HG03045 (cell line): Measurements from ENCODE around the gene FCSK.
"Not testable (repeated sequence)": the region's sequence is repeated elsewhere in the genome, so short reads cannot be mapped to it uniquely, and the experiment has no call there.

ENCODE experiments used
- ATAC-seq: cut with Tn5 transposase; IDR thresholded peaks from one replicate; pipeline ENCODE4 v1.9.1; 2021; ENCODE audit warnings: mild to moderate bottlenecking, moderate library complexity; ENCODE audit not compliant: unreplicated experiment

Gene FCSK

GRCh38 chr16:70430667-70431536 lies 23.5 kb upstream of the FCSK start:
- ATAC-seq, result peak; percentile 46

DNA sequence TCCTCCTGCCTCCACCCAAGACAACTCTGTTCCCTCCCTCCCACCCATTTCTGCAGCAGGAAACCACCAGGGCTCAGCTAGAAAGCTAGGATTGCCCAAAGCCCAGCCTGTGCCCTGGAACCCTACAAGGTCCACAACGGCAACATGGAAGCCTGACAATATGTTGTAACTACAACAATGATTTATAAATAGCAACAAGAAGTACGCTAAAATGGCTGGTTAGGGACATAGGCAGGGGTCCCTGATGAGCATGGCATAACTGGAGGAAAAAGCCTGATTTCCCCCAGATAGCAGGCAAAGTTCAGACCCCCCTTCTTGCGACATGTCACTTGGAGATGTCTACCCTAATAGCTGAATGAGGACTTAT lies 22.1 kb upstream of the FCSK start:
- no peak for ATAC-seq

- no peak for ATAC-seq
Measured at GRCh38 chr16:70432723-70433457, 21.5 kb upstream of the FCSK start.

GRCh38 chr16:70433458-70434103 lies 20.8 kb upstream of the FCSK start:
- no peak for ATAC-seq

DNA sequence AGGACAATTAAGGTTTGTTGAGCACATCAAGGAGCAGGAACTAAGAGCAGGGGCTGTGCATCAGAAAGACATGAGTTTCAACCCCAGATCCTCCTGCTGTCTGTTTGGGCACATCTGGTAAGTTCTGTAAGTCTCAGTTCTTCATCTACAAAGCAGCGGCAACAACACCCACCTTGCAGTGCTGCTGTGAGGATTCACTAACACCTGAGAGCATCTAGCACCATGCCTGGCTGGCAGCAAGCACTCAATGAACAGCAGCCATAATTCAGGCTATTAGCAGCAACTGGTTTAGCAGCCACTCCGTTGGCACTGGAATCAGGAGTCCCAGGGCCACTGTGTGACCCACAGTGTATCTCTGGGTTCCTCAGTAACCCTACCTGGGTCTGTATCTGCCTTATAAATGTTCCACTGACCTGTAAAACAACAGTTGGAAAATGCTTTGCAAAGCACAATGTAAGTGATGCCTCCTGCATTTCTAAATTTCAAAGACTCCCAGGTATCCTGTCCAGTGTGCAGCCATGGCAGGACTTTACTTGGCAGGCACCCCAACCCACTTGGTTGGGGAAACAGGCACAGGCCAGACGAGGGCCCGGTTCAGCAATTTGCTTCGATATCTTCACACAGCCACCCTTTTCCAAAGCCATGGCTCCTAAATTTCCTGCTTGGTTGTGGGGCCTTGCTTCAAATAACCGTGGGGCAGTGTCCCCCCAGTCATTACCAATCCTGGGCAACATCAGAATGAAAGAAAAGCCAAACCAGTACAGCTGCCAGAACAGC lies 19.7 kb upstream of the FCSK start:
- ATAC-seq, result no peak

- no peak for ATAC-seq
Measured at GRCh38 chr16:70437017-70437581, 17.3 kb upstream of the FCSK start.

DNA sequence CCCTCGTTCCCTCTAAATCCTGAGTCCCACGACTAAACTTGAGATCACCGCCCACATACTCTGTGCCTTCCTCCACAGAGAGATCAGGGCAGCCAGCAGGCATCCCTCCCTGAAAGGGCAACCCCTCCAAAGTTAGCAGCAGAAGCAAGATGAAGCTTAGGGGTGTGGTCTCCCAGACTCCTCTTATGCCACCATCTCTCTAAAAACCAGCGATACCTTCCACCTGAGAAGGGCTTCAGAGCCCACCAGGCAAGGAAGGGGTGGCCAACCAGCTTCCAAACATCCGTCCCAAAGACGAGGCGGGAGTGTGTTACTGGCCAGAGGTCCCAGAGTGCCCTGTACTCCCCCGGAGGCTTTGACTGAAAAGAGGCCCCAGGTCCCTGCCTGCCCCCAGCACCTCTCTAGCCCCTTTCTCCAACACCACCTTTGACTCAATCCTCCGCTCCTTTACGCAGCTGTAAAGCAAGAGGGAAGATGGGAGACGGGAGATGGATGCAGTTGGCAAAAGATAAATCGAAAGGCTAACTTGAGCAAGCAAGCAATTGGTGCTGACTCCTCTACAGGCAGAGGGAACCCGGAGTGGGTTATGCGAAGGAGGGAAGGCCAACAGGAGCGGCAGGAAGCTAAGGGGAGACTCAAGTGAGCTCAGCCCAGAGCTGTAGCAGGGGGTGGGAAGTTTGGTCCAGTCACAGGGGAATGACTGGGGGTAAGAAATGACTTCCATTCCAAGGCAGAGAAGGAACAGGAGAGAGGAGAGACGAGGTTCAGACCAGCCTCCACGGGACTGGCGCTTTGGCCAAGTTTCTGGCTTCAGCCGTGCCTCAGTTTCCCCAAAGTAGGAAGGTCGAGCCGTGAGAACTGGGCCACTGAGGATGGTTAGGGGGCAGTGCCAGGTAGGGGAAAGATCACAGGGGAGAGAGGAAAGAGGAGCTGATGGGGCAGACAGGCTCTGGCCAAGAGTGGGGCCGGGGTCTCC lies 16.5 kb upstream of the FCSK start:
- no peak for ATAC-seq

DNA sequence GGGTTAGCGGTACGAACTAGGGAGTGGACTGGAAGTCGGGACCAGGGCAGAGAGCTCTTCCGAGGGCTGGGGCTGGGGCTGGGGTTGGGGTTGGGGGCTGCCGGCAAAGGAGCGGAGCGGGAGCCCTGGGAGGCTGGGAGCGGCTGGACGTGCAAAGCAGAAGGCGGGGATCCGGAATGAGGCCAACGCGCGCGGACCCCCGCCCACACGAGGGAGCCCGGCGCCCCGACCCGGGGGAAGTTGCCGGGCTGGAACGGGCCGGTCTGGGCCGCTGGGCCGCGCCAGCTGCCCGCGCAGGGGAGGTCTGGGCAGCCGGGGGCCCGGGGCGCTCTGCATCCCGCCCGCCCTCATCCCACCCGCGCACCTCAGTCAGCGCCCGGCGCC lies 15.8 kb upstream of the FCSK start:
- no peak for ATAC-seq

- ATAC-seq, result peak; percentile 89
Measured at GRCh38 chr16:70438969-70439862, 15.2 kb upstream of the FCSK start, which contains the start of gene ST3GAL2. ST3GAL2 (minus strand) TSS chr16:70439100; CDS start chr16:70398530, 40,570 bp downstream.

DNA sequence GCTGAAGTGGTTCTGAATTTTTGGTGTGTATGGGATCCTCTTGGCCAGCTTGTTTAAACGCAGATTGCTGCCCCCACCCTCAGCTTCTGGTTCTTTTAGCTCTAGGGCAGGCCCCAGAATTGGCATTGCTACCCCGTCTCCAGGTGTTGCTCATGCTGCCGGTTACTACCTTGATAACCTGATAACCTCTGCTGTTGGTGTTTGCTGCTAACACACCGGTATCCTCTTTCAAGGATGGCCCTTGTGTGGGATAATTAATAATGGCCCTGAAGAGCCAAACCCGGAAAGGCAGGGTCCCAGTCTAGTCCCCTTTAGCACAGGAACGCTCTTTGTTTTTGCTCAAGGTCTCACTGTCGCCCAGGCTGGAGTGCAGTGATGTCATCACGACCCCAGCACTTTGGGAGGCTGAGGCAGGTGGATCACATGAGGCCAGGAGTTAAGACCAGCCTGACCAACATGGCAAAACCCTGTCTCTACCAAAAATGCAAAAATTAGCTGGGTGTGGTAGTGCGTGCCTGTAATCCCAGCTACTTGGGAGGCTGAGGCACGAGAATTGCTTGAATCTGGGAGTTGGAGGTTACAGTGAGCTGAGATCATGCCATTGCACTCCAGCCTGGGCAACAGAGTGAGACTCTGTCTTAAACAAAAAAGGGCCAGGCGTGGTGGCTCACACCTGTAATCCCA lies 14.2 kb upstream of the FCSK start:
- ATAC-seq, result no peak

DNA sequence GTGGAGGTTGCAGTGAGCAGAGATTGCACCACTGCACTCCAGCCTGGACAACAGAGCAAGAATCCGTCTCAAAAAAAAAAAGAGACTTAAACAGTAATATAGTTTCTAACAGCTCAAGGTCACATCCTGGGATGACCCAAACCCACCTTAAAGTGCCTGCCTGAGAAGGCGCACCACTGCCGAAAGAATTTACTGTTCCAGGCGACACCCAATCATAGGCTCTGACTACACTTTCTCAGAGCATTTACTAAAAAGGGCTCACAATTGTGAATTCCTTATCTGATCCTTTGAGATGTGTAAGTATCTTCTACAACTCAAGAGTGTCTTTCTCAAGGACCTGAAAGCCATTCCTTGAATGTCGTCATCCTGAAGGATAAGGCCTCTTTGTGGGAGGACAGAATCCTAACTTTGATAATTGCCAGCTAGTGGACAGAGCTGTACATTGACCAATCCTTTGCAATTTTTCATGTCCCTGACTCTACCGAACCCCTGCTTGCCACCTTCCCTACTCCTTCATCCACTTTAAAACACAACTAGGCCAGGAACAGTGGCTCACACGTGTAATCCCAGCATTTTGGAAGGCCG lies 12.9 kb upstream of the FCSK start:
- no peak for ATAC-seq

DNA sequence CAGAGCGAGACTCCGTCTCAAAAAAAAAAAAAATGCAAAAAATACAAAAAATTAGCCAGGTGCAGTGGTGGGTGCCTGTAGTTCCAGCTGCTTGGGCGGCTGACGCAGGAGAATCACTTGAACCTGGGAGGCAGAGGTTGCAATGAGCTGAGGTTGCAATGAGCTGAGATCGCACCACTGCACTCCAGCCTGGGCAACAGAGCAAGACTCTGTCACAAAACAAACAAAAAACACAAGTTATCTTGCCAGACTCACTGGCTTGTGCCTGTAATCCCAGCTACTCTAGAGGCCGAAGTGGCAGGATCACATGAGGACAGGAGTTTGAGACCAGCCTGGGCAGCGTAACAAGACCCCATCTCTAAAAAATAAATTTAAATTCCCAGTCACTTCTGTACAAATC lies 12.1 kb upstream of the FCSK start:
- no peak for ATAC-seq

DNA sequence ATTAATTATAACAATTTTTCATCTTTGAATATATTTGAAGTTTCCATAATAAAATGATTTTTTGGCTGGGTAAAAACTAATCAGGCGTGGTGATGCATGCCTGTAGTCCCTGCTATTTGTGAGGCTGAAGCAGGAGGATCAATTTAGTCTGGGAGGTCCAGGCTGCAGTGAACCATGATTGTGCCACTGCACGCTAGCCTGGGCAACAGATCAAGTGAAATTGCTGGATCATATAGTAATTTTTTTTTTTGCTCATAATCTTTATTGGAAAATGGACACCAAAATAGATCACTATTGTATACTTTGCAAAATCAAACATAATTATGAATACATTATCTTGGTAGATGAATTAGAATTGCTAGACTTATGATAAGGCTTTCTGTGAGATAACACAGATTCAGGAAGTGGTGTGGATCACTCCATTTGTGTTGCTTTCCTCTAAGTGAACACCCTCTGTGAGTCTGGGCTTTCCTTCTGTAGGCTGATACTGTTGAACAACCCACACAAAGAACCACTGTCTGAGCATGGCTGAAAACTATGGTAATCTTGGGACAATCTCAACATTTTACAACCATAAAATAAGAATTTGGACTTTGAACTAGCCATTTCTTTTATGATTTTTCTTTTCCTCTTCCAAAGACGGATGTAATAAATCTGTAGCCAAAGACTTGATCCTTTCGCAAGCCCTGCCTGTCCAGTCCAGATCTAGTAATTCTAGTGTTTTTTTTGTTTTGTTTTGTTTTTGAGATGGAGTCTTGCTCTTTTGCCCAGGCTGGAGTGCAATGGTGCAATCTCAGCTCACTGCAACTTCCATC lies 9.9 kb upstream of the FCSK start:
- no peak for ATAC-seq

DNA sequence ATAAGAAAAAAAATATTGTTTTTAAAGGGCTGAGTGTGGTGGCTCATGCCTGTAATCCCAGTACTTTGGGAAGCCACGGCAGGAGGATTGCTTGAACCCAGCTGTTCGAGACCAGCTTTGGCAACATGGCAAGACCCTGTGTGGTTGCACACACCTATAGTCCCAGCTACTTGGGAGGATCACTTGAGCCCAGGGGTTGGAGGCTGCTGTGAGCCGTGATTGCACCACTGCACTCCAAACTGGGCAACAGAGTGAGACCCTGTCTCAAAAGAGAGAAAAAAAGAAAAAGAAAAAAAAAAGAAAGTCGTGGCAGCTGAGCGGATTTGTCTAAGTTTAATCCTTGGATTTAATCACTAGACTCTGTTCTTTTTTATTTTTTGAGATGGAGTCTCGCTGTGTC lies 6.3 kb upstream of the FCSK start:
- no peak for ATAC-seq

DNA sequence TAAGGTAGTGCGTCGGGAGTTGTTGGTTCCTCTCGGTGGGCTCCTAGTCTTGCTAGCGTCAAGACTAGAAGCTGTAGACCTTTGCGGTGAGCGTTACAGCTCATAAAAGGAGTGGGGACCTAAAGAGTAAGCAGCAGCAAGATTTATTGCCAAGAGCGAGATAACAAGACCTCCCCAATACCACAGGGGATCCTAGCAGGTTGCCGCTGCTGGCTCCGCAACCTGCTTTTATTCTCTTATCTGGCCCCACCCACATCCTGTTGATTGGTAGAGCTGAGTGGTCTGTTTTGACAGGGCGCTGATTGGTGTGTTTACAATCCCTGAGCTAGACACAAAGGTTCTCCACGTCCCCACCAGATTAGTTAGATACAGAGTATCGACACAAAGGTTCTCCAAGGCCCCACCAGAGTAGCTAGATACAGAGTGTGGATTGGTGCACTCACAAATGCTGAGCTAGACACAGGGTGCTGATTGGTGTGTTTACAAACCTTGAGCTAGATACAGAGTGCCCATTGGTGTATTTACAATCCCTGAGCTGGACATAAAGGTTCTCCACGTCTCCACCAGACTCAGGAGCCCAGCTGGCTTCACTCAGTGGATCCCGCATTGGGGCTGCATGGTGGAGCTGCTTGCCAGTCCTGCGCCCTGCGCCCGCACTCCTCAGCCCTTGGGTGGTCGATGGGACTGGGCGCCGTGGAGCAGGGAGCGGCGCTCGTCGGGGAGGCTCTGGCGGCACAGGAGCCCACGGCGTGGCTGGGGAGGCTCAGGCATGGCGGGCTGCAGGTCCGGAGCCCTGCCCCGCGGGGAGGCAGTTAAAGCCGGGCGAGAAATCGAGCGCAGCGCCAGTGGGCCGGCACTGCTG lies 4.0 kb upstream of the FCSK start:
- ATAC-seq, result not testable (repeated sequence)

GRCh38 chr16:70451004-70451340 lies 3.4 kb upstream of the FCSK start:
- not testable (repeated sequence) for ATAC-seq
